GM03348 (cell line): Measurements from ENCODE around the gene SOHLH1.

Source experiments
- DNase-seq: peaks from one replicate; pipeline ENCODE4 v3.0.0; 2012; ENCODE audit warnings: low spot score

Gene SOHLH1

DNA sequence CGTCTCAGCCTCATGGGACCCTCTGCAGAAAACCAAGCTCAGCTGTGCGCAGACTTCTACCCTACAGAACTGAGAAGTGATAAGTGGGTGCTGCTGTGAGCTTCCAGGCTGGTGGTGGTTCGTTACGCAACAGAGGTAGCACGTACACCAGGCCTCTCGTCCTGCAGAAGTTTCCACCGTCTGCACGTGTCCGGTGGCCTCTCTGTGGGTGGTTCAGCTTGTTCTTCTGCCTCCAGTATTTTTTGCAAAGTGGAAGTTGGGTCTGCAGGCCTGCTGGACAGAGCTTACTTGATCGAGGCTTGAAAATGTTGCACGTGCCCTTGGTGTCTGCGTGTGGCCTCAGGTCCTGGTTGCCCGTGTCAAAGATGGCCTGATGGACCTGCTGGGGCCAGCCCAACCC lies 30.2 kb upstream of the SOHLH1 start:
- DNase-seq = no peak

DNA sequence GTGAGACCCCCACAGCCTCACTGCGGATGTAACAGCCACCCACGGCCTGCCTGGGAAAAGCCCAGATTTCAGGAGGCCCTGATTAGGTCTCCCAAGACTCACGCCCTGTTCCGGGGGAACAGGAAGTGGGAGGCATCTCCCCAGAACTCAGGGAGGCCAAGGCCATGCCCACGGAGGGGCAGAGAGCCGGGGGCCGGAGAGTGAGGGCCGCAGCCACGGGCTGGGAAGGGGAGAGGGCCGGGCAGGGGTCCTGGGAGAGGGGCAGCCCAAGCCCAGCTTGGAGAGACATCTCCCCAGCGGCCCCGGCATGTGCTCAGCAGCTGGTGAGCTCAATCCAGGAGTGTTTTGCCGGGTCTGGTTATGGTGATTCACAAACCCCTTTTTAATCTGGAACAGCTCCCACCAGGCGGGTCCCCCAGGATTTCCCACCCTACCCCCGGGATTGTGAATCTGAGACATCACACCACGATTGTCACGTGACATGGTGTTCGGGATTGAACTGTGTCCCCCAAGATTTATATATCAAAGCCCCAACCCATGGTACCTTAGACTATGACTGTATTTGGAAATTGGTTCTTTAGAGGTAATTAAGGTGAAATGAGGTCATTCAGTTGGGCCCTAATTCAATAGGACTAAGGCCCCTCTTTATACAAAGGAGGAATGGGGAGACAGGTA lies 29.3 kb upstream of the SOHLH1 start:
- no peak for DNase-seq

DNA sequence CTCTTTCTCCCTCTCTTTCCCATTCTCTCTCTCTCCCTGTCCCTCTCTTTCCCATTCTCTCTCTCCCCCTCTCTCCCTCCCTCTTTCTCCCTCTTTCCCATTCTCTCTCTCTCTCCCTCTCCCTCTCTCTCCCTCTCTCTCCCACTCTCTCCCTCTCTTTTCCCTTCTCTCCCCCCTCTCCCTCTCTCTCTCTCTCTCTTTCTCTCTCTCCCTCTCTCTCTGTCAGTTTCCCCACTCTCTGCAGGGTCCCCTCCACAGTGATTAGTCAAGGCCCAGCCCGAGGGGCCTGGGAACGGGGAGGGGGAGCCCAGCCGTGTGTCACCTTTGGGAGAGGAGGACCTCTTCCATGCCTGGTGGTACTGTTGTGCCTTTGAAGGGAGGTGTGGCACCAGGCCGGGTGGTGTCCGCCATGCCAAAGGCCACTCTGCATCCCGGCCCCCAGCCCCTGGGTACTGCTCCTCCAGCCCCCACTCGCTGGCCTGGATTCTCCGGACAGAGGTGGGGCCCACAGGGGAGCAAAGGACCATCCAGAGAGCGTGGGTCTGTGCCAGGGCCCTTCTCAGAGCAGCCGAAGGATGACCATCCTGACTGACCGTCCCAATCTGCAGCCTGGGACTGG lies 28.1 kb upstream of the SOHLH1 start:
- DNase-seq = no peak

DNA sequence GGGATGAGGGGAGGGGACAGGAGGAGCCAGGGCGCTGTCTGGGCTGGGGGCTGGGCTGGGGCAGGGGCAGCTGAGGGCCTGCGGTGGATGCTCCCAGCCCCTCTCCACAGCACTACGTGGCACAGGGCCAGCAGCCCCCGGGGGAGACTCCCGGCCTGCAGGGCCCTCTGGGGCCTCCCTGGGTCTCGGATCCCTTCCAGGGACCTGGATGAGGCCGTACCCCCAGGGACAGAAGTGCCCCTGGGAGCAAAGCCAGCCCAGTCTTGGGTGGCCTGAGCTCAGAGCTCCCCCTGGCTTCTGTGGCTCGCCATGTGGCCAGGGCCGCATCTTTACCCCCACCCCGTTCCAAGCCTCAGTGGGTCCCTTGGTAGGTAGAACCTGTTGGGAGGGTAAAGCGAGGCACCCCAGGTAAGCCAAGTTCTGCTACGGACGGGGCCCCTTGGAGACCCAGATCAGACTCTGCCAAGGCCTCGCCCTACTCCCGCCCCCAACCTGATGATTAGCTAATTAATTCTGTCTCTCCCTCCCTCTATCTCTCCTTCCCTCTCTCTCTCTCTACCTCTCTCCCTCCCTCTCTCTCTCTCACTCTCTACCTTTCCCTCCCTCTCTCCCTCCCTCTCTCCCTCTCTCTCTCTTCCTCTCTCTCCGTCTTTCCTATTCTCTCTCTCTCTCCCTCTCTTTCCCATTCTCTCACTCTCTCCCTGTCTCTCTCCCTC lies 27.0 kb upstream of the SOHLH1 start:
- no peak for DNase-seq

DNA sequence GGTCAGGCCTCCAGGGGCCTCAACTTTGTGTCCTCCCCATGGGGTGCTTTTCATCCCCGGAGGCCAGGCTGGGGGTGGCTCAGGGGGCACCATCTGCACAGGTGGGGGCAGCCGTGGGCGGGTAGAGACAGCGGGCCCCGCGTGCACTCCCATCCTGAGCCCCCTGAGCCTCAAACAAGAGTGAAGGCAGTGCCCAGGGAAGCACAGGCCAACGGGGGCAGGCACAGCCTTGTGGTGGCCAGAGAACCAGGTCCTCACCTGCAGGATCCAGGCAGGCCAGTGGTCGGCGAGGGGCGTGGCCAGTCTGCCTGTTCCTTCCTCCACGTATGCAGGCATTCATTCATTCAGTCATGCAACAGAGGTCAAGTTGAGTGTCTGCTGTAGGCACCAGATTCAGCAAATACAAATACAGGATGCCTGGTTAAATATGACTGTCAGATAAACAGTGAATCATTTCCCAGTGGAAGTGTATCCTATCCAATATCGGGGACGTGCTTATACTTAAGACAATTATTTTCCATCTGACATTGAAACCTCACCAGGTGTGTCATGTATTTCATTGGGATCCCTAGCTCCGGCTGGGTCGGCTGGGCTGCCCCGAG lies 25.0 kb upstream of the SOHLH1 start:
- no peak for DNase-seq

DNA sequence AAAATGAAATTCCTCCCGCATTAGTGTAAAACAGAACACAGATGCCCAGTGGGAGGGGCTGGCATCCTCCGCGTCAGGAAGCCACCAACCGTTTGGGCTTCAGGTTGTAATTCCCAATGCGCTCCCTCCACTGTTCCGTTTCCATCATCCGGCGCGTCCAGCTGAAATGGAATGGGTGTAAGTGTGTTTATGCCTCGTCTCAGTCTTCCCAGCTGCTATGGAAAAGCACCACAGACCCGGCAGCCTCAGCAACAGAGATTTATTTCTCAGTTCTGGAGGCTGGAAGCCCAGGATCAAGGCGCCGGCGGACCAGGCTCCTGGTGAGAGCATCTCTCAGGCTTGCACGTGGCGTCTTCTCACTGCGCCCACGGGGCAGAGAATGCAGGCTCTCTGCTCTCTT lies 23.1 kb upstream of the SOHLH1 start:
- no peak for DNase-seq

DNA sequence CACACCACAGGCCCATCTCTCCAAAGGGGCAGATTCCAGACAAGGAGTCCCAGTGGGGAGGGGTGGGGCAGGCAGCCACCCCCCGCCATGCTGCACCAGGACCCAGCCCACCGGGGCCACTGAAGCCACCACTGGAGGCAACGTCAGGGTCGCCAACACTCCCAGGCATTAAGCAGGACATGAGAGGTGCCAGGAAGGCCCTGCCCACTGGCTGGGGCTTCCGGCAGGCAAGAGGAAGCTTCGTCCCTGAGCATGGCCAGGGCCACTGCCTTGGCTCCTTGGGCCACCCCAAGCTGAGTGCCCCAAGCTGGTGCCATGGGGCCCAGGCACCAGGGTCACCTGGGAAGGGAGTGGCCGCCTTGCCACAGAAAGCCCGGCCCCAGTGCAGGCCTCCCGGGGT lies 20.2 kb upstream of the SOHLH1 start:
- no peak for DNase-seq

DNA sequence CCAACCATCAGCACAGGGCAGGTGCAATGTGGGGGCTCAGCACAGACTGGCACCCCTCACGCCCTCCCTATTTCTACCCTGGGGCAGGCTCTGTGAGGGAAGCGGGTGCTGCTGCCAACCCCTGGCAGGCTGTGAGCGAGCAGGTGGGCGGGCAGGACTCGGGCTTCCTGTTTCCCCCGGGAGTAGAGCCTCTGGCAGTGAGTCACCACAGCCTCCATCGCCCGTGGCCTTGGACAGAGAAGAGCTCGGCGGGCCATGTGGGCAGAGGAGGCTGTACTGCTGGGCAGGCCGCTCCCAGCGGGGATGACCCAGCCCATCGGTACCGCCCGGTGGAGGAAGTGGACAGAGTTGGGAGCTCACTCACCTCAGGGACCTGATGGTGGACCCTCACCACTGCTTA lies 19.3 kb upstream of the SOHLH1 start:
- DNase-seq = no peak

DNA sequence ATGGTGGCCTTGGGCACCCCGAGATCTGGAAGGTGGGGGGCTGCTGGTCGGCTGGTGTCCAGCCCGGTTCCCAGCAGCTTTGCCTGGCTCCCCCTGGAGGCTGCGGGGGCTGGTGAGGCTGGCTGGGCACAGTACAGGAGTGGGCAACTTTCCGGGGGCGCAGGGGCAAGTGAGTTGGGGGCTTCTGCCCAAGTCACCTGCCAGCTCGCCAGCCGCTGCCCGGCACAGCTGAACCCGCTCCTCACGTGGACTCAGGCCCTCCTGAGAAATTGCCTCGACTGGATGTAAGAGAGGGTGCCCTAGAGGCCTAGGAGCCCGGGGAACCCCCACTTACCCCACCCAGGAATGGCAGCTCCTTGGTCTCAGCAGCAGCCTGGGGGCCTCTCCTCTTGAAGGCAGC lies 18.1 kb upstream of the SOHLH1 start:
- DNase-seq = no peak

DNA sequence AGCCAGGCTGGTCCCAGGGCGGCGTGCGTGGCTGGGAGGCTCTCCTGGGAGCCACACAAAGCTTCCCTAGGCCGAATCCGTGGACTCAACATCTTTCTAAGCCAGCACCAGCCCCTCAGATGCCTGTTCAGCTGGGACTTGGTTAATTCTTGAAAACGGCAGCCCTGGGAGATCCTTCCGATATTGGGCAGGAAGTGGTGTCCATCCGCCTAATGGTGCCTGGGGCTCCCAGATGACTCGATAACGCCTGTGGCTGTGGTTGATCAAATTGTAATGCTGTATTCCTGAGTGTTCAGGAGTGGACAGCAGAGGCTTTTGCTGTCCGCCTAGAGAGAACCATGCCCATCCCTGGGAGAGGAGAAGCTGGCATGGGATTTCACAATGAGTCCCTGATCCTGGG lies 16.8 kb upstream of the SOHLH1 start:
- no peak for DNase-seq

DNA sequence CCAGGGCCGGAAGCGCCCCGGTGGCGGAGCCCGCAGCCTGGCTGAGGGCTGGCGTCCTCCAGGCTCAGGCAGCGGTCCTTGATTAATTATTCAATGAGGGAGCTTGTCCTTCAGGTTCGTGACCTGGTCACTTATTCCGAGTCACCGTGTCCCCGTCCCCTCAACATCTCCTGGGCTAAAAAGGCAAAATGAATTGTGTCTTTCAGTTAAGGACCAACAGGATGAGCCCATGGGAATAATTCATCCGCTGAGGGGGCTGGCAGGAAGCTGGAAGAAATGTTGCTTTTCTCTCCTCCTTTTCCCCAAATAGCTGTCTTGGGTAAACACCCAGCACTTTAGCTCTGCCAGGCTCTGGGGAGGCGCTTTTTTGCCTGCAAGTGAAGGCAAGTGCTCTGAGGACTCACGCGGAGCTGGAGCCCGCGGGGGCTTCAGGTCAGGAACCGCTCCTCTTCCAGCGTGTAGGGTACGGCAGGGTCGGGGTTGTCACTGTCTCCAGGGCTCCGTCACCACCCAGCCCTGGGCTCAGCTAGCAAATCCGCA lies 15.8 kb upstream of the SOHLH1 start:
- no peak for DNase-seq

DNA sequence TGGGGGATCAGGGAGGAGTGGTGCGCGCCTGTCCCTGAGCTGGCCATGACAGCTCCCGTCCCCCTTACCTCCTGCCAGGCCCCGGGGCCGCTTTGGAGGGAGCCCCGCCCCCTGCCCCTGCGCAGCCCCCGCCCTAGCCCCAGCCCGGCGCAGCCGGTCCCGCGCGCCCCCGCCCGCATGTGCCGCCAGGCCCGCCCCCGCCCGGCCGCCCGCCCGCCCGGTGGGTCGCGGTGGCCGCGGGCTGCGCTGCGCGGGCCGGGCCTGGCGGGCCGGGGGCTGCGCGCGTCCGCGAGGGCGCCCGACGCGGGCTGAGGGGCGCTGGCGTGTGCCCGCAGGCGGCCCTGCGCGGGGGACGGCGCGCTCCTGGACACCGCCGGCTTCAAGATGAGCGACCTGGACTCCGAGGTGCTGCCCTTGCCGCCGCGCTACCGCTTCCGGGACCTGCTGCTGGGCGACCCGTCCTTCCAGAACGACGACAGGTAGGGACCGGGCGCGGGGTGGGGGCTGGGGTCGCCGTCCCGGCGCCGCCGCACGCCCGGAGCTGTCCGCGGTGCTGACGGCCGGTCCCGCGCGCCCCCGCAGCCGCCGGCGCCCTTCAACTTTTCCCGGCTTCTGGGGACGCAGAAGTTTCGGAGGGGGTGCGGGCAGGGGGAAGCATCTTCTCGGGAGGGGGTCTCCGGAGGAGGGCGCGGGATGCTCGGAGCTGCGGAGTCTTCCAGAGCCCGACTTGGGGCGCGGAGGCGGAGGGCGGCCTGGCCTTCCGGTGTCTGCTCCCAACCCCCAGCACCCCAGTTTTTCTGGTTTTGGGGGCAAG lies 15.2 kb upstream of the SOHLH1 start:
- peak; percentile 36 for DNase-seq

DNA sequence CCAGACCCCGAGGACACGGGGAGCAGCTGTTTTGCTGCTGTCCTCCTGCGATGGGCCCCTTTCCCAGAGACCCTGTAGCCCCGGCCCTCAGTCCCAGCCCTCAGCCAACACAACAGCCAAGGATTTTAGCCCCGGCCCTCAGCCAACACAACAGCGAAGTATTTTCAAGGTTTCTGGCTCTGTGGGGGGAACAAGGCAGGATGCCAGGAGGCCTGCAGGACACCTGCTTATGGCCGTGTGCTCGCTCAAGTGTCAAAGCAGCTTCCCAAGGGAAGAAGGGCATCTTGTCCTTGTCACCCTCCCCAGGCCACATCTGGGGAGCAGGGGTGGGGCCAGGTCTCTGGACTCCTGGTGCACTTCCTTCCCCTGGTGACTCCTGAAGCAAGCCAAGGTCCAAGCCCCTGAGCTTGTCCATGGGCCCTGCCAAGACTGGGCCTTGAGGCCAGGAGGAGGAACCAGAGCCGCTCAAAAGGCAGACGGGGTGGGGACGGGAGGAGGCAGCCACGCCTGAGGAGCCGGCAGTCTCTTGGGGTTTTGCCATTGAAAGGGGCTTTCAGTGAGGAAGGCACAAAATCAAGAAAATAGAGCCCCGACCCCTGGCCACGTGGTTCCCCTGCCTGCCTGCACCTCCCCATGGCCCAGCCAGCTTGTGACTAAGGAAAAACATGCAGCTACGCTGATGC lies 13.5 kb upstream of the SOHLH1 start:
- DNase-seq = no peak

DNA sequence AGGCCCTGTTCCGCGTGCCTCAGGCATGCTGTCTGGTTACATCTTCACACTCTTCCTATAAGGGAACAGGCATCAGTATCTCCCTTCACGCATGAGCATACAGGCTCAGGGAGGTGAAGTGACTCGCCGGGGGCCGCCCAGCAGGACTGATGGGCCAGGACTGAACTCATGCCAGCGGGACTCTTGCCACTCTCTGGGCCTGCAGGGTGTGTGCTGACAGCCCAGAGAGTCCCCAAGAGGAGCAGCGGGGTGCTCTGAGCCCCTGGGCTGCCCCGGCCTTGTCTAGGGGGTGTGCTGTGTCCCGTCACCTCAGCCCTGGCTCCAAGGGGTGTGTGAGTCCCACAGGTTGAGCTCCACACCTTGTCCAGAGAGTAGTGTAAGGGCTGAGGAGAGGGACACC lies 12.6 kb upstream of the SOHLH1 start:
- no peak for DNase-seq

DNA sequence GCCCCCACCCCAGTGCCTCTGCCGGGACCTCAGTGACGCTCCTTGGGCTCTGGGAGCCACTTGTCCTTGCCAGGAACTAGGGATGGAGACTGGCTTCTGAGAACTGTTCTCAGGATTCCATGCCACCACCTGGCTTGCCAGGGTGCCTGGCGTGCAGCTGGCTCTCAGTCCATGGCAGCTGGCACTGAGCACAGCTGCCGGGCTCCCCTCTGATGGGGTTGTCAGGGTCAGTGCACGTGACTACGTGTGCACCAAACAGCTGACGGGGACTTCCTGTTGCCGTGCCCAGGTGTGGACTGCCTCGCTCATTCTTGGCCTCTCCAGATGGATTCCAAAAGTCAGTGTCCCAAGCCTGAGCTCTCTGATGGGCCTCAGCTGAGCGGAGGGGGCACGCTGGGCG lies 12.1 kb upstream of the SOHLH1 start:
- no peak for DNase-seq

DNA sequence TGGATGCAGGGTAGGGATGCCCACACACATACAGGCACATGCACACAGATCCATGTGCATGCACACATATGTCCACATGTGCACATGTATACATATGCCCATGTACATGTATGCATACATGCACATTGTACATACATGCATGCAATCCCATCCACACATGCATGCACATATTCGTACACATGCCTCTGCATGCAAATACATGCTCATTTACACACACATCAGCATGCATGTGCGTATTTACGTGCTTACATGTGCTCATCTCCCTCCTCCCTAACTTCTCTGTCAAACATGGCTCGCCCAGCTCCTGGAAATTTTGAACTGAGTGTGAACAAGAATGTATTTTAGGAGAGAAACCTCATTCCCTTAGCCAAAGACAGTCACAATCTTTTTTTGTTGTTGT lies 8.9 kb upstream of the SOHLH1 start:
- no peak for DNase-seq

DNA sequence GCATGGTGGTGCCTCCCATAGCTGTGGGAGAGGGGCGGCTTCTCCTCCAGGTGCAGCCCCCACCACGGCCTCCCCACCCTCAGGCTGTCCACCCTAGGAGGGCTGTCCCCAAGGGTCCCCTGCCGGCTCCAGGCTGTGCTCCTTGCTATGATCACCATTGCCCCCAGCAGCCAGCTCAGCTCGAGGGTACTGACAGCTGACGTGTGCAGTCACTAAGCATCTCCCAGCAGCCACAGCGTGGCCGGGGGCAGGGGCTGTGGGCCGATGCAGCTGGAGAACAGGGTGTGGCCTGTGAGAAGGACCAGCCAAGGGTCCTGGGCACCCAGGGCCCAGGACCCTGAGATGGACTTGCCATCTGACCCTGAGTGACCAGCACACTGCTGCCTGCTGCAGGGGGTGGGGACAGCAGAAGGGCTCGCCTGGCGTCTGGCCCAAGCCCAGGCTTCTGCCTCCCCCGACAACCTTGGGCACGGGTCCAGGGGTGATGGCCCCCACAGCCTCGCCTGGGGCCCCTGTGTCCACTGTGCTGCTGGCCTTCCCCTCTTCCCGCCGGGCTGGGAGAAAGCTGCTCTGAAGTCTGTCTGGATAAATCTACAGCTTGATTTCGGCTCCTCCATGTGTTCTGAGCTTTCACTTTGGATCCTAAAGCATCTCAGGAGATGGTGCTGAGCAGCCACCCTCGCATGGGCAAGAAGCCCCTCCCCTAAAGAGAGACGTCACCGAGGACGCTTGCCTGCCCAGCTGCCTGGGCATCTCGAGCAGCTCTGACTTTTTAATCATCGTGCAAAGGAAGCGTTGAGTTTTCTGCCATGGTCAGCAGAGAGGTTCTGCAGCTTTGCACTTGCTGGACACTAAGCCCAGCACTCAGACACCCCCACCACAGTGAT lies 8.2 kb upstream of the SOHLH1 start:
- no peak for DNase-seq

DNA sequence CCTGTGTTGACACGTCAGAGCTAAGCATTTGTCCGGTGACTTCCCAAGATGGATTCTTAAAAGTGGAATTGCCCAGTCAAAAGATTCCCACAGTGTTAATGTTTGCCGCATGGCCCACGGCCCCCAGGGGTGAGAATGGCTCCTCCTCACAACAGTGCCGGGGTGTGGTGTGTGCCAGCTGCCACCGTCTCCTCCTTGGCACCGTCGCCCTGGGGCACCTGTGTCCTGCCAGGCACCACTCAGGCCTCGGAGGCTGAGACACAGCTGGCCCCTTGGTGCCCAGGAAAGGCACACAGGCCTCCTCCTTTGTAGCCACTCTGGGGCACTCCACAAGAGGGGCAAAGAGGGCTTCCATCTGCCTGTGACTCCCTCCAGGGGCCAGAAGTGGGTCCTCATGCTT lies 7.0 kb upstream of the SOHLH1 start:
- DNase-seq = no peak

DNA sequence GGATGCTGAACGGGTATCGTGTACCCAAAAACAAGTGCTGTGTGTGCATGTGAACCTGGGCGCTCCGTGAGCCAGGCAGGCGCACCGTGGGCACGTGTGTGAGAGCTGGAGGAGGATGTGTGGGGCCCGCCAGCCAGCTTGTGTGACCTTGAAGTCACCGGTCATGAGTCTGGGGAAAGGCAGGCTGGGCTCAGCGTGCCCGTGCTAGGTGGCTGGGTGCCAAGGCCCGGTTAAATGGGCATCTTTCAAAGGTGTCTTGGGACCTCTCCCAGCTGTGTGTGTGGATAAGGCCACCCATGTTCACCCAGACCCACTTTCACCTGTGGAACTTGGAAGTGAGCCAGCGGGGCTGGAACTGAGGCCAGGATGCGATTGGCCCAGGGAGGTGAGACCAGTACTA lies 6.1 kb upstream of the SOHLH1 start:
- DNase-seq = no peak

DNA sequence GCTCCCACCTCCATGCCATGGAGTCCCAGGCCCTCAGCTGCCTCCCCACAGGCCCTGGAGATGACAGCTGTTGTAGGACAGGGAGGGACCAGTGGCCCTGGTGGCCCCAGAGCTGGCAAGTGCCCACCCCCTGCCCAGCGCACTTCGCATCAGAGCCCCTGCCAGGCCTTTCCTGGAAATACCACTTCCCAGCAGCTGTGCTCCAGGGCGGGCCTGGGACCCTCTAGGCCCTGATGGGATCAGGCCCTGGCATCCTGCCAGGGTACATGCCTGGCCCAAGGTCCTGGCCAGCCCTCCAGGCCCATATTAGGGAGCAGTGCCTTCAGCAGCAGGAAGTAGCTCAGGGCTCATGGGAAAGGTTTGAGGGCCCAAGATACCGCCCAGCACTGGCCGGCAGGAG lies 5.2 kb upstream of the SOHLH1 start:
- DNase-seq = no peak

DNA sequence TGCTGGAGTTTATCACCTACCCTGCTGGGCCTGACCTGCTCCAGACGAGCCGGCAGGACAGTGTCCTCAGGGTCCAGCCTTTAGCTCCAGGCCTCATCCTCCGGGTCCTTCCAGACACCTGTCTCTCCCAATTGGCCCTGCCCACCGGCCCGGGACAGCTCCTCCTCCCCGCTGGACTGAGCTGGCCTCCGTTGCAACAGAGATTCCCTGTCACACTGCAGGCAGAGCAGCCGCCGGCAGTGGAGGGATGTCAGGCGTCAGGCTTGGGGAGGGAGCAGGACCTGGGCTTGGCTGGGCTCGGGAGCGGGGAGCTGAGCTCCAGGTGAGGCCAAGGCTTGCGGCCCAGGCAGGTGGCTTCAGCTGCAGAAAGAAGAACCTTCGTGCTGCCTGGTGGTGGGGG lies 4.4 kb upstream of the SOHLH1 start:
- DNase-seq = no peak
